ENCODE measurements around the gene ANXA6.
A peak's percentile ranks its signal among the peaks of the same experiment; 100 is the strongest.
"Not testable (repeated sequence)": the region's sequence is repeated elsewhere in the genome, so short reads cannot be mapped to it uniquely, and the experiment has no call there.

ANXA6 gene

DNA sequence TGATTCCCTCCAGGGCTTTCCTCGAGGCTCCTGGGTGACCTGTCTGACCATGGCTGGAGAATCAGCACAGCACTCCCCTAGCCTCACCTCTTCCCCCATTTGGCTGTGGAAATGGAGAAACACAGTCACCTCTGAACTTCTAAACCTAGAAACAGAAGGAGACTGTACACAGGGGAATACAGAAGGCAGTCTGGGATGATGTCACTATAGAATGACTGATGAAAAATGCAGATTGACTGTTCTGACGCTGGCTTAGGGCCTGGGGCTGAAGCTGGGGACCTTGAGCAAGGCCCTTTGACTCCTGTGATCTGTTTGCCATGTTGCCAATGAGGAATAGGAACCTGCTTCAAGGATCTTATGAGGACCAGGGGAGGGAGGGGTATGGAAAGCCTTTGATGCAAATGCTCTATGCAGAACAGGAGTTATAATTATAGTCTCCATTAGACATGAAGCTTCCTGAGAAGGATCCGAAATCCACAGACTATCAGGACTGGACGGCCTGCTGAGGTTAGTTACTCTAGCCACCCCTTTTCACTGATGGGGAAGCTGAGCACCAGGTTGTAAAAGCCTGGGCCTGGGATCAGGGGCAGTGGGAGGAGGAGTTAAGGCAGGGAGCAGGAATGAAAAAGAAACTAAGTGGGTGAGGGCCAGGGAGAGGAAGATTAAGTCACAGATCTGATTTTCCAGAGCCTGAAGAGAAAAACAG is 24.4 kb upstream of the ANXA6 start:
- no peak for DNase-seq (ENCODE audit: low spot score)

DNA sequence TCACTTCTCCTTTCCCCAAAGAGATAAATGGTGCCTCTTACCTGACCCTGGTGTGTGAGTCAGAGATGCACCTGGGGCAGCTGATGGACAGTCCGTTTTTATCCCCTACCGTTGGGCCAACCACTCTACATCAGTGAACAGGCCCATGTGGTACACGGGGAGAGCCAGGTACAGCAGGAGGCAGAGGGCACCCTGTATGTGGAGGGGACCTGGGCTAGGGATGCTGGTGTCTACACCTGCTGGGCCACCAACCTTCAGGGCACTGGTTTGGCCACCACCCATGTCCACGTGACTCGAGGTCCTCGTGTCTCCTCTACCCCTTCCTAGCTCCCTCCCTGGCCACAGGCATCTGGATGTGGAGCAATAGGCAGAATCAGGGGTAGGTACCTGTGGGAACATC is 22.7 kb upstream of the ANXA6 start:
- no peak for DNase-seq (ENCODE audit: low spot score)

DNA sequence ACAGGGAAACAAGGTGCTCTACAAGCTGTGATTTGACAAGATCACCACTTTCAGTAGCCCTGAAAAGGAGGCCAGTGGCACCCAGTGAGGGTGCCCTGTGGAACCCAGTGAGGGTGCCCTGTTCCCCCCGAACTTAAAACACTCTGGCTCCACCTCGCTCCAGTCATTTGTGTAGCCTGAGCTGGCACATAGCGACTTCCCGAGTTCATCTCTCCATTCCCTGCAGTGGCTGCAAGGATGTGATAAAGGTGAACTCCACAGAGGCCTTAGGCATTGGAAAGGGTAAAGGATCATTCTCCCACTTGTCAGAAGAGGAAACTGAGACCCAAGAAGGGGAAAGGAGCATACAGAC is 21.9 kb upstream of the ANXA6 start:
- DNase-seq (ENCODE audit: low spot score) = no peak

DNA sequence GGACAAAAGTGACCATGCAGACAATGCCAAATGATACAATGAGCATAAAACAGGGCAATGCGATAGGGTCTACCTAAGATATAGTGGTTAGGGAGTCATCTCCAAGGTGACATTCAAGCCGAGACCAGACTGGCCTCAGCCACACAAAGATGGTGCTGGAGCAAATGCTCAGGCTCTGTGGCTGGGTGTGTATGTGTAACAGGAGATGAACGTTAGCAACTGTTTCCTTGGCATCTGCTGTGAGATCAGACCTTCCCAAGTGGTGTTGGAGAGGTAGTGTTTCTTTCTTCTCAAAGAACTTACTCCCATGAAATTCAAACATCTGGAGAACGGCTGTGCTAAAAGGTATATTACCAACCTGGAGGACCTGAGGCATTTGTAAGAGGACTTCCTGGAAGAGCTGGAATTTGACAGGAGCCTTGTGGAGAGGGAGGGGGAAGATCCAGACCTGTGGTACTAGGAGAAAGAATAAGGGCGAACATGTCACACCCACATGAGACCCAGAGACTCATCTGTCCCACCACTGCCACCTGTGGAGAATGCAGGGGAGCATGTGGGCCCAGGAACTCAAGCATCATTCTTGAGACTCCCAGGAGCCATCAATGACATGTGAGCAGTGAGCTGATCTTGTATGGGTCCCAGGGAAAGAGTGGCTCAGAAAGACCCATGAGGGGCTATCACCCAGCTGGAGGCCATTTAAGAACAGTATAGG is 21.4 kb upstream of the ANXA6 start:
- DNase-seq (ENCODE audit: low spot score) = no peak

DNA sequence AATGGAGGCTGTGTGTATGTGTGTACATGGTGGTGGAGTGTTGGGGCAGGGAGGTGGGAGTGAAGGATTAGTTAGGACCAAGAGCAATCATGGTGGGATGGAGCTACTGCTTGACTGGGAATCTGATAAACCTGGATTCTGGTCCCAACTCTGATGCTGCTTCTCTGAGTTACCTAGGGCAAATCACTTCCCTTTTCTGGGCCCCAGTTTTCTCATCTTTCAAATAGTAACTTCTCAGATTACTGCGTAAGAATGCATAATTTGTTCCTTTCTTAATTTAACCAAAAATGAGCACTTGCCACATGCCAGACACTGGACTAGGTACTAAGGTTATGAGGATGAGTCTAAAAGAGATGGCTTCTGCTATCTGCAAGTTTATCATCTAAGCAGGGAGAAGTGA is 20.8 kb upstream of the ANXA6 start:
- no peak for DNase-seq (ENCODE audit: low spot score)

DNA sequence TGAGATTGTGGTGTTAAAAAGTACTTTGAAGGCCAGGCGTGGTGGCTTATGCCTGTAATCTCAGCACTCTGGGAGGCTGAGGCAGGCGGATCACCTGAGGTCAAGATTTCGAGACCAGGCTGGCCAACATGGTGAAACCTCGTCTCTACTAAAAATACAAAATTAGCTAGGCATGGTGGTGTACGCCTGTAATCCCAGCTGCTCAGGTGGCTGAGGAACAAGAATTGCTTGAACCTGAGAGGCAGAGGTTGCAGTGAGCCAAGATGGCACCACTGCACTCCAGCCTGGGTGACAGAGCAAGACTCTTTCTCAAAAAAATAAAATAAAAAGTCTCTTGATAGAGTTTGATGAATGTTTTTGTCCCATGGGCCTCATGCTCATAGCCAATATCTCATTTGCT is 18.7 kb upstream of the ANXA6 start:
- not testable (repeated sequence) for DNase-seq (ENCODE audit: low spot score)

DNA sequence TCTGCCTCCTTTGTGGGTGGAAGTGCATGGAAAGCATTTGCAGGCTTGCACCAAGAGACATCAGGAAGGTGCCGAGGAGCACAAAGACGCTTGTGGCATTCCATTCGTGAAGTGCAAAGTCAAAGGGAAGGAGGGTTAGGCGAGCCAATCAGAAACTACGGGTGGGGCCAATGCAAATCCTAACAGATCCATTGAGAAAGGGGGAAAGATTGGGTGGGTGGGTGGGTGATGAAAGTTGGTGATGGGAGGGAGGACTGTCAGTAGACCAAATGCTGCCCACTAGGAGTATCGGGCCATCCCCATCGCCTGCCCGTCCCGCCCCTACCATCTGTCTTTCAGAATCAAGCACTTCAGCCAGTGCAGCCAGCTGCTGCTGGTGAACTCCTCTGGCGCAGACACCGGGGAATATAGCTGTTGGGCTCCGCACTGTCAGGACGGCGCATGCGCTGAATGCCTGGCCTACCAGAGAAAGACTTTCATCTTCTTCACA is 17.1 kb upstream of the ANXA6 start:
- peak; percentile 61 for DNase-seq (ENCODE audit: low spot score)

DNA sequence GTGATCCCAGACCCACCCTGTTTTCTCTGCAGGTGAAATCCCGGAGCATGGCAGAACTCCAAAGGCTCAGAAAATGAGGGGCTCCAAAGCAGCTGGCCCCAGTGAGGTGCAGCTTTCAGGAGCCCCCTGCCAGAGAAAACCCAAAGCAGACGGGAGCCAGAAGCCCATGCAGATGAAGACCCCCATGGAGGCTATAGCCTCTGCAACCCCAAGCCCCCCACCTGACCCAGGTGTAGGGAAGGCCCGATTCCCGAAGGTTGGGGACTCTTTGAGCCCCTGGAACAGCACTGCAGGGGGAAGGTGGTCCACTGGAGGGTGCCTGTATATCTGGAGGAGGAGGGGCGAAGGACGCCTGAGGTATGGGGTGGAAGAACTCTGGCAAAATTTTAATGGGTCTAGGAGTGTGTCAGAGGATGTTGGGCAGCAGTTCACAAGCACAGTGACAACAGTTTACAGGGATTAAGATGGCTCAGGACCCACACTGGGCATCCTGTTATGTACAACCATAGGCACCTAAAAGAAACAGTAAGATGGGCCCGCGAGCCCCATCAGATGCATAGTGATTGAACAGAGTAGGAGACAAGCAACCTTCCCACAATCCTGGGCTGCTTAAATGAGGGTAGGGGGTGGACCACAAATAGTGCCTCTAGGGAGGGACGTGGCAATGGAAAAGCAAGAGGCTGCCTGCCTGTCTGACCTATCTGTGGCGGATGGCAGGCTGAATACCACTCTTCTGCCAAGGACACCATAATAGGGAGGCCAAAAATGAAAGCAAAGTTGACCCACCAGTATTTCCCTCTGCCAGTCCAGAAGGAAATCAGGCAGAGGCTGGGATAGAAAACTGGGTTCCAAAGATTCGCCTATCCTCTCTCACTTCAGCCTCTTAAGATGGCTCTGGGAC is 16.4 kb upstream of the ANXA6 start:
- DNase-seq (ENCODE audit: low spot score) = no peak

DNA sequence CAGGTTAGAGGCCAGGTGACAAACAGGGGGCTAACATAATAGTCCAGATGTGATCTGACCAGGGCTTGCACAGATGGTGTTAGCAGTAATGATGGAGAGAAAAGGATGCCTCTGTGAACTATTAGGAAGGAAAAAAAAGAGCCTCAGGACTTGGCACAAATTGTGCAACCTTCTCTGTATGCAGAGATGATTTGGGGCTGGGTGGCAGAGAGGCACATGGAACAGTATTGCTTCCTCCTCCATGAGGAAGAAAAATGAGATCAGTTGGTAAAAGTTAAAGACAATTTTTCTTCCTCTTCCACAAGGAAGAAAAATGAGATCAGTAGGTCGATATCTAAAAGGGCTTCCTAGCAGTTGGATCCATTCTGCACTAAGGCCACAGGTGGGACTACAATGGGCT is 13.9 kb upstream of the ANXA6 start:
- no peak for DNase-seq (ENCODE audit: low spot score)

DNA sequence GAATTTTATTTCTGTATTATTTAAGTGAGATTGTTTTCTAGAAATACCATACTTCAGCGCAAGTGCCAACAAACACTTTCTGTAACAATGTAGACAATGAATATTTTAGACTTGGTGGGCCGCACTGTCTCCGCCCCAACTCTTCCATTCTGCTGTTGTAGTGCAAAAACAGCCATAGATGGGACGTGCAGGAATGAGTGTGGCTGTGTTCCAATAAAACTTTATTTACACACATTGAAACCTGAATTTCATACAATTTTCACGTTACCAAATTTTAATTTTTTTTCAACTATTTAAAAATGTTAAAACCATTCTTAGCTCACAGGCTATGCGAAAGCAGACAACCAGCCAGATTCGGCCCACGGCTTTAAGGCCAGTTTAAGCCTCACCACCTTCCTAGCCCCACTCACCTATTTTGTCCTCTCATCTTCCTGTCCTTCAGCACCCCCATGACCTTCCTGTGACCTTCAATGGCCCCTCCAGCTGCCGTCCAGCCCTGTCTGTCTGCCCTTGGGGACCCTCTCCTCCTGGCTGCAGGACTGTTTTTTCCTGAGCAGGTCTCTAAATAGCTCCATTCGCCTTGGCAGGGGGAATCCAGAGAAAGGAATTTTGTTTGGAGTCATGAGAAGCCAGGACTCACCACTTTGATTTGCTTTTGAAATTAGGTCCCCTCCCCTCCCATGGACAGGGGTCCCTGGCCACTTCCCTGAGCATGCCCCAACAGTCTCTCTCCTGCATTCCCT is 11.2 kb upstream of the ANXA6 start:
- DNase-seq (ENCODE audit: low spot score) = no peak

DNA sequence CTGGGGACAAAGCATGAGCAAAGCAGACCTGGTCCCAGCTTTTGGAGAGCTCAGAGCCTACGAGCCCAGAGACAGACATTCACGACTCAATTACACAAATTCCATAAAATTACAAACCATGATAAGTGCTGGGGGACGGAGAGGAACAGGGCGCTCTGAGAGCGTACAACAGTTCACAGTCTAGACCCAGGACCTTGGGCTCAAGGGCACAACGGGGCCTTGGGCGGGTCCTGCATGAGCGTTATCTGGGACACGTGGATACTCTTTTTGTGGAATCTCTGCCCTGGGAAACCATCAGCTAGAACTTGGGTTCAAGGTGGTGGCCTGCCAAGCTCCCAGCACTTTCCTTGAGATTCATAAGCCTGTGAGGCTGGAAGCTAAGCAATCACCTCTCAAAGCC is 9.4 kb upstream of the ANXA6 start:
- no peak for DNase-seq (ENCODE audit: low spot score)

DNA sequence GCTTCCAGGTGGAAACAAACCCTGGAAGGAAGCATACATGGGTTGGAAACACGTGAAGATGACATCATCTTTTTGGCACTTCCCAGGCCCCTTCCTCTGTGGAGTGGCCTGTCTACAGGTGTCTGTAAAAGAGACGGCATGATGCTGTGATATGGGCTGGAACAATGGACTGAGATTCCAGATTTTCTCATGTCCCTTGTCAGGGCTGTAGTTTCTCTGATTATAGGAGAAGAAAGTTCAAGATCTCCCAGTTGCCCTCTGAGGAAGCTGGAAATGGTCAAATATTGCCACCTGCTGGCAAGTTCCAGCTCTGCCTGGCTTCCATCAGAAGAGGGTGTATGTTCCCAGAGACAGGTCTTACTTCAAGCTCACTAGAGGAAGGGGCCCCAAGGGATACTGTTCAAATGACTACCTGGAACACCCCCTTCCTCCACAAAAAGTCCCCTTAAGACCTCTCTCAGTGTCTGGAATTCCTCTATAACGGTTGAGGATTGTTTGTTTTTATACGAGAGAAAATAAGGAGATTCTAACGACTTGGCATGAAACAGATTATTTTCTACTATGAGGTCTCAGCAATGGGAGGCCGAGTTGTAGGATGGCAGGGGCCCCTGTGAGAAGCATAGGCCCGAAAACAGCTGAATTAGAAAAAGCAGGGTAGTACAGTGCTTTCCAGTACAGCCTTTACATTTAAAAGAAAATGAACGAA is 7.3 kb upstream of the ANXA6 start:
- peak; percentile 80 for DNase-seq (ENCODE audit: low spot score)

DNA sequence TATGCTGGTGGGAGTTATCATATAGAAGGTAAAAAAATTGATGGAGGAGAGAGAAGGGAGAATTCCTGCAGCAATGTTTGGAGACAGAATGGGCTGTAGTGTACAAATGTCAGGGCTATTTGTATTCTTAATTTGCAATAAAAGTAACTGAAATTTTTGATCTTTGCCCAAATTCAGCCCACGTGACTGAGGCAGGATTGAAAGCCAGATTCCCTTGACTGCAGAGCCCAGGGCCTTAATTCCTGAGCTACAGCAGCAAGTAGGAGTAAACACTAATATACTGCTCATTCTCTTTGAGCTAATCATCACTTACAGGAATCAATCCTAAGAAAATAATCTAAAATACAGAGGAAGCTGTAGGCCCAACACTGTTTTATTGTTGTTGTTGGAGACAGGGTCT is 5.2 kb upstream of the ANXA6 start:
- peak; percentile 63 for DNase-seq (ENCODE audit: low spot score)

DNA sequence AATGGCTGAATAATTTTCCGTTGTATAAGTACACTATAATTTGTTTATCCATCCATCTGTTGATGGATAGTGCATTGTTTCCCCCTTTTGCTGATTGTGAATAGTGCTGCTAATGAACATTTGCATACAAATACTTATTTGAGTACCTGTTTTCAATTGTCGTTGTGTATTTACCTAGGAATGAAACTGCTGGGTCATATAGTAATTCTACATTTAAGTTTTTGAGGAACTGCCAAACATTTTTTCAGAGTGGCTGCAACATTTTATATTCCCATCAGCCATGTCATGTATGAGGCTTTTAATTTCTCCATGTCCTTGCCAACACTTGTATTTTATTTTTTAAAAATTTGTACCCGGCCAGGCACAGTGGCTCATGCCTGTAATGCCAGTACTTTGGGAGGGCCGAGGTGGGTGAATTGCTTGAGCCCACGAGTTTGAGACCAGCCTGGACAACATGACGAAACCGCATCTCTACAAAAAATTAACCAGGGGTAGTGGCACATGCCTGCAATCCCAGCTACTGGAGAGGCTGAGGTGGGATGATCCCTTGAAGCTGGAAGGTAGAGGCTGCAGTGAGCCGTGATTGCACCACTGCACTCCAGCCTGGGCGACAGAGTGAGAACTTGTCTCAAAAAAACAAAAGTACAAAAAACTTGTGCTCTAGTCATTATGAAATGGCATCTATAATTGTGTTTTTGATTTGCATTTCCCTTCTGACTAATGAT is 2.2 kb upstream of the ANXA6 start:
- no peak for DNase-seq (ENCODE audit: low spot score)

DNA sequence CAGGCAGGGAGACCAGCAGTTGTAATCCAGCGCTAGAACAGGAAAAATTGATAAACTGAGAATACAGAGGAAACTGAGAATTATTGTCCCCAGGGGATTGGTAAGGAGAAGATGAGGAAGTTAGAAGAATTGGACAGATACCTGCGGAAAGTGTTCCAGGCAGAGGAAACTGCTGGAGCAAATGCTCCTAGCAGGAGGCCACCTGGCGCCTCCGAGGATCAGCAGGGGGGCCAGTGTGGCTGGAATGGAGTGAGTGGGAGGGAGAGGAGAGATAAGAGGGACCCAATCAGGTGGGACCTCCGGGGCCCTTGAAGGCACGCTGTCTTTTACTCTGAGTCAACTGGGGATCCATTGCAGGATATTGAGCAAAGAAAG is 695 bp upstream of the ANXA6 start:
- no peak for DNase-seq (ENCODE audit: low spot score)

DNA sequence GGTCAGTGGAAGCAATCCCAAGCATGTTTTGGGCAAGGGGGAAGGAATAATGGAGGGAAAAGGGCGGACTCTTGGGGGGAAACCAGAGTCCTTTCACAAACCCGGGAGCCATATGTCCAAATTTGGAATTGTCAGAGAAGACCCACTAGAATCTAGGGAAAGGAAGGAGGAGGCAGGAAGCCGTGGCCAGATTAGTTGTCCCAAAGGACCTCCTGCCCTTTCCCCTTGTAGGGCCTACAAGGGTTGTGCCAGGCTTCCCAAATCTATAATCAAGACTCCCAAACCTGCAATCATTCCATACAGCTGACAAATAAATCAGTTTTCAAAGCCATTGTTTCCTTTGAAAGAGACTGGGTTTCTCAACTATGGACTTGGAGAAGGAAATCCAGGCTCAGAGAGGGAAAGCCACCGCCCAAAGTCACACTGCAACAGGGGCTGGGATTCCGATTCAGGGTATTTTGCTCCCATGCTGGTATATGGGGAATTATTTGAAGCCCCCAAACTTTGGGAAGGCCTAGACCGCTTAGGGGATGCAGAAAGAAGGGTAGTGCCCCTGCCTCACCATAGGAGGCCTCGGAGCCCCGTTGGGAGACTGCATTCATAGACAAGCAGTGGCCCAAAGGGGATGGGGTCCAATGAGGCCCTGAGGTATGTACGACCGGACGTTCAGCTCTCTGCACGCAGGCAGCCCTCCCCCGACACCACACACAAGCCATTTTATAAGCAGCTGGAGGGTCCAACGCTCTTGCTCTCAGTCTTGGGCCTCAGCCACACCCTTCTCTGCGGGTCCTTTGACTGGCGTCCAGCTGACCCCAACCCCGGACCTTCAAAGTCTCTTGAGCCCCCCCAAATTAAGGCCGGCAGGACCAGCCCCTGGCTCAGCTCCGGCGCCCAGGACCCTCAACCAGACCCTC is 815 bp downstream of the ANXA6 start:
- peak; percentile 36 for DNase-seq (ENCODE audit: low spot score)

DNA sequence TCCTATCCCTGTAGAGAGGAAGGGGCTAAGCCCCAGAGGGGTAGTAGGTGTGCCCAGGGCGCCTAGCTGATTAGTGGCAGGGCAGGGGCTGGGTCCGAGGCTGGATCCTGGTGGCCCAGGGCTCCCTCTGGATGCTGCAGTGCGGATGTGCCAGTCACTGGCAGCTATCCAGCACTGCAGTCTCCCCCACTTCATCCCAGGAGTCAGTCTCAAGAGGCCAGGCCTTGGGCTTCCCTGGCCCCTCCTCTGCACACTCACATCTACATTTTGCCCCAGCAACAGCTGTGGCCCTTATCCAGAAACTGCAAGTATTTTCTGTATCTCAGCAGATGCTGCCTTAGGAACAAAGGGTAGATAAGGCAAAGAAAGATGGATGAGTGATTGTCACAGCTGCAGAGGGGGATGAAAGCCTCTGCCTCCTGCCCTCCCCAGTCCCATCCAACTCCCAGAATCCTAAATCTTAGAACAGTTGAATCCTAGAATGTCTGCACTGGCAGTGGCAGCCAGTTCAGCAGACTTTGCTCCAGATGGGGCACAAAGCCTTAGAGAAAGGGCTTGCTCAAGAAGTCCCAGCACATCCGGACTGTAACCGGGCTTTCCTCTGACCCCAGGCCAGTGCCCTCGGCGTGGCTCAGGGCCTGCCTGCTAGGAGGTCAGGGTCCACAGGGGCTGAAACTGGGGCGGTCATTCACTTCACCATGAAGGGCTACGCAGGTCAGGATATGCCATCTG is 1.6 kb downstream of the ANXA6 start:
- DNase-seq (ENCODE audit: low spot score) = peak; percentile 79

DNA sequence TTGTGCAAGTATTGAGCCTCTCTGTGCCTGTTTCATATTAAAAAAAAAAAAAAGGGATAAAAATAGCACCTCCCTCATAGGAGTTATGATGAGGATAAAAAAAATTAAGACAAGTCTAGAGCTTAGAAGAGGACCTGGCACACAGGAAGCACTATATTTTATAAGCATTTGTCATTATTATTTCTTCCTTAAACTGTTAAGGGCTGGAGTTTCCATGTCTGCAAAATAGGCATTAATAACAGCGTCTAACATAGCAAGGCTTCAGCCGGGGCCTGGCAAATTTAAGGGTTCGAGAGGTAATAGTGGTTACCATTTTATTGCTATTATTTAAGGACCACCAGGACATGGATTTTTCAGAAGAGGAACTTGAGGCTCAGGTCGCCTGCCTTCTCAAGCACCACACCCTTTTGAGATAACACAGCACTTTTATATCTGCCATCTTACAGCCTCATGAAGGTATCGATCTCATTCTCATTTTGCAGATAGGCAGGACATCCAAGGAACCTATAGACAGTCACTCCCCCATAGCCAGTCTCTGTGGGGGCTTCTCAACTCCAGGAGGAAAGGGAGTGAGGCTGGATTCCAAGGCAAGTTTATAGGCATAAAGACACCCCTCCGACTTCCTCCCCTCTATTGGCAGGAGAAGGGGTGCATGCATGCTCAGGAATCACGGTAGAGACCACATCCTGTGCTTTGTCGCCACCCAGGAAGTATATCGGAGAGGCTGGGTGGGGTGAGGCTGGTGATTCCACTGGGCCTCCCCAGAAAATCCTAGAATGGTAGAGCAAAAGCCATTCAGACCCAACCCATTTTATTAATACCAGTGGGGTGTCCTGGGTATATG is 2.4 kb downstream of the ANXA6 start:
- no peak for DNase-seq (ENCODE audit: low spot score)
